Keratinocyte (primary cell): ENCODE results near the gene NAT9. TPM values are rescaled to one million over a fixed set of nuclear protein-coding genes. Genes with fewer than 3 reads are reported as not detected.
A peak's percentile ranks its signal among the peaks of the same experiment; 100 is the strongest.

Experiments used
- DNase-seq: peaks from one replicate; pipeline ENCODE4 v3.0.0-alpha.2; 2011; ENCODE audit warnings: low read depth, missing footprints, low spot score
- FAIRE-seq: peaks from 2 replicates; lab custom pipeline; 2011; peaks lifted over from hg19 to GRCh38; lab: Jason Lieb, UNC
- H2AFZ ChIP-seq: 2 replicates; pipeline ENCODE4 v1.6.0; 2012; ENCODE audit warnings: low read length, control low read depth, inconsistent platforms; ENCODE audit not compliant: control insufficient read depth
- H3K27ac ChIP-seq: 2 replicates; pipeline ENCODE4 v1.5.1; 2011; ENCODE audit warnings: low read length; ENCODE audit not compliant: control insufficient read depth, insufficient read depth
- H3K27me3 ChIP-seq: 3 replicates; pipeline ENCODE4 v1.6.0; 2011; ENCODE audit warnings: low read length; ENCODE audit not compliant: control insufficient read depth, insufficient read depth; ENCODE audit errors: extremely low read depth
- H3K36me3 ChIP-seq, 2 experiments: 2 replicates in 1 of 2; 3 replicates in 1 of 2; pipeline ENCODE4 v1.5.1; 2011; ENCODE audit warnings: low read length in 2 of 2, mild to moderate bottlenecking in 1 of 2; ENCODE audit not compliant: control insufficient read depth in 2 of 2, insufficient read depth in 2 of 2; ENCODE audit errors: extremely low read depth in 1 of 2
- H3K4me1 ChIP-seq: 3 replicates; pipeline ENCODE4 v1.5.1; 2011; ENCODE audit warnings: low read length; ENCODE audit not compliant: control insufficient read depth, insufficient read depth; ENCODE audit errors: extremely low read depth
- H3K4me2 ChIP-seq: 3 replicates; pipeline ENCODE4 v1.6.0; 2011; ENCODE audit warnings: low read depth, low read length; ENCODE audit not compliant: control insufficient read depth, insufficient read depth; ENCODE audit errors: extremely low read depth
- H3K4me3 ChIP-seq, 3 experiments: fragments of 200-600 bp in 1 of 3; sonication (generic) in 1 of 3; 2 replicates in 2 of 3; 3 replicates in 1 of 3; pipeline ENCODE4 v1.5.1; 2011 to 2016; ENCODE audit warnings: low read length in 3 of 3, mild to moderate bottlenecking in 3 of 3, control low read depth in 2 of 3, inconsistent platforms in 1 of 3, low read depth in 1 of 3, mixed read lengths in 1 of 3, mixed run types in 1 of 3, moderate library complexity in 1 of 3; ENCODE audit not compliant: control insufficient read depth in 2 of 3, insufficient read depth in 2 of 3; ENCODE audit errors: extremely low read depth in 1 of 3
- H3K79me2 ChIP-seq: 2 replicates; pipeline ENCODE4 v1.6.0; 2012; ENCODE audit warnings: low read length; ENCODE audit not compliant: control insufficient read depth, insufficient read depth
- H3K9ac ChIP-seq: 3 replicates; pipeline ENCODE4 v1.6.0; 2011; ENCODE audit warnings: low read length; ENCODE audit not compliant: control insufficient read depth, insufficient read depth; ENCODE audit errors: extremely low read depth
- H3K9me1 ChIP-seq: 3 replicates; pipeline ENCODE4 v1.6.0; 2011; ENCODE audit warnings: low read length; ENCODE audit not compliant: control insufficient read depth, insufficient read depth; ENCODE audit errors: extremely low read depth
- H3K9me3 ChIP-seq: 2 replicates; pipeline ENCODE4 v1.5.1; 2012; ENCODE audit warnings: low read depth, low read length; ENCODE audit not compliant: control insufficient read depth
- H4K20me1 ChIP-seq: 3 replicates; pipeline ENCODE4 v1.6.0; 2011; ENCODE audit warnings: low read length; ENCODE audit not compliant: control insufficient read depth, insufficient read depth; ENCODE audit errors: extremely low read depth
- EZH2 ChIP-seq: IDR thresholded peaks from one replicate; pipeline ENCODE4 v1.6.1; 2012; ENCODE audit warnings: inconsistent platforms, mild to moderate bottlenecking, low read length, moderate library complexity
- dilution Hi-C: fragments of 300-500 bp; cut with MboI; formaldehyde crosslinking; loops from one replicate; pipeline ENCODE4 v1.7.0; 2020; ENCODE audit warnings: low sequenced_read_pairs; ENCODE audit not compliant: extremely low pct_ligation_motif_present
- polyA plus RNA-seq, 5 experiments: library from polyadenylated mRNA; depleted of rRNA in 3 of 5; stranded (reverse) in 3 of 5; stranded (forward) in 1 of 5; unstranded in 1 of 5; fragments of >200 nt; gene quantifications; 1 replicate in 1 of 5; 2 replicates in 3 of 5; 3 replicates in 1 of 5; pipeline versions ENCODE4 v1.2.1 to v1.2.3, GENCODE V29; 2011 to 2012; ENCODE audit warnings: missing spikeins in 2 of 5, low read depth in 1 of 5, low replicate concordance in 1 of 5
- TF ChIP-seq, protein P1 (sequence below), 3 experiments: IDR thresholded peaks in 1 of 3; conservative IDR thresholded peaks in 1 of 3; optimal IDR thresholded peaks in 1 of 3; 2 replicates in 2 of 3; 3 replicates in 1 of 3; pipeline versions ENCODE3 to v1.5.1; 2011; ENCODE audit warnings: low read length in 3 of 3, mild to moderate bottlenecking in 3 of 3, moderate library complexity in 2 of 3, control low read depth in 1 of 3, inconsistent platforms in 1 of 3; ENCODE audit not compliant: insufficient read depth in 2 of 3; ENCODE audit errors: extremely low read depth in 1 of 3

NAT9 gene
- polyA plus RNA-seq, 1 donor (not counting 4 experiments of a cell fraction or from before 2014, with no cell fraction given) = 34.6 TPM

DNA sequence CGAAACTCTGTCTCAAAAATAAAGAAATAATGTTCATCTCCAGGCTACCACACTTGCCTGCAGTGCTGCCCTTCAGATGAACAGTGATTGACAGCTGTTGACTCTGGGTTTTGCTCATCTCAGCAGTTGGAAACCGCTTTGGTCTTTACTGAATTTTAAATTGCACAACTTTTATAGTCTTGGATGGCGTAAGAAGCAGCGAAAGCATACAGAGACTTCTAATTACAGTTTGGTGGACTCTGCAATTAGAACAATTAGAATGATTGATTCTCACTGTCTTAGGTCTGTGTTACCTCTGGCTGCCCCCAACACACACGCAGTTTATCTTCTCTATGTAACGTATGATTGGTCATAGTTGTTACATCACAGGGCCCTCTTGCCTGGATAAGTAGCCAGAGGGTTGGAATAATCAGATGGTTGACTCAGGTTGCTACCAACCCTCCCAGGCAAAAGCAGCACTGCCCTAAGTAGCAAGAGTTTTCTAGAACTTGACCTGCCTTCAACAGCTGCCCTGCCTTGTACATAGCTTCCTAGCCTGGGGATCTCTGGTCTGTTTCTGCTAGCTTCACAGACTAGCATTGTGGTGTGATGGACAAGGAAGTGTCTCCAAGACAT is 1.9 kb upstream of the NAT9 start:
- Histone ChIP-seq H3K9me1 (no peaks in the 10 kb centered on the region), H3K4me3 (no peak overlapping the region), H3K9me3 (no peaks in the 10 kb centered on the region), H3K36me3 (peaks cover 16 to 27% of the 10 kb centered on the region in 2 experiments), H4K20me1 (no peaks in the 10 kb centered on the region), H3K4me2 (no peak overlapping the region), H3K9ac (no peak overlapping the region), H3K4me1 (peaks cover 8% of the 10 kb centered on the region), H3K27me3 (no peaks in the 10 kb centered on the region), H3K79me2 (peaks cover 36% of the 10 kb centered on the region), H2AFZ (no peak overlapping the region), H3K27ac (no peak overlapping the region)
- FAIRE-seq = no peak
- TF ChIP-seq EZH2 = no peak
- dilution Hi-C loops = no loop called here
- DNase-seq = no peak

DNA sequence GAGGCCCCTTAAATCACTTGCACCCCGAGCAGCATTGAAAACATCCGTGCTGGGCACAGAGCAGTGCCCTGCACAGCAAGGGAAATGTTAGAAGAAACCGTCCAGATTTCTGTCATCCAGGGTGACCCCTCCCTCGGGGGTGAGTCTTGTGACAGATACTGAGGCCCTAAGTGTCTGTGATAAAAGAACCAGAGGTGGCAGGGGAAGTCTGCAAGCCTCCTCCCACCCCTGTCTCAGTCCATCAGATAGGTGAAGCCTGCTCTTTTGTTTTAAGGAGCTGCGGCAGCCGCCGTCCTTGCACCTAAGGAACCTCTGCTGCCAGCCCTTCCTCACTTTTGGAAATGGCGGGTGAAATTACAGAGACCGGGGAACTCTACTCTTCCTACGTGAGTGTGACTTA is 845 bp upstream of the NAT9 start:
- FAIRE-seq = no peak
- Histone ChIP-seq H3K4me3 (peak overlapping the region; percentile 87 to 96 (median 95)), H4K20me1 (no peaks in the 10 kb centered on the region), H3K27ac (peak overlapping the region; percentile 50), H3K9me3 (no peaks in the 10 kb centered on the region), H3K4me1 (peaks cover 8% of the 10 kb centered on the region), H3K36me3 (peaks cover 25 to 33% of the 10 kb centered on the region in 2 experiments), H3K4me2 (peak overlapping the region; percentile 95), H3K9ac (peak overlapping the region; percentile 81), H3K79me2 (peaks cover 36% of the 10 kb centered on the region), H3K27me3 (no peaks in the 10 kb centered on the region), H3K9me1 (no peaks in the 10 kb centered on the region), H2AFZ (no peak overlapping the region)
- dilution Hi-C loops = no loop called here
- no peak for TF ChIP-seq EZH2
- TF ChIP-seq, protein P1, sequence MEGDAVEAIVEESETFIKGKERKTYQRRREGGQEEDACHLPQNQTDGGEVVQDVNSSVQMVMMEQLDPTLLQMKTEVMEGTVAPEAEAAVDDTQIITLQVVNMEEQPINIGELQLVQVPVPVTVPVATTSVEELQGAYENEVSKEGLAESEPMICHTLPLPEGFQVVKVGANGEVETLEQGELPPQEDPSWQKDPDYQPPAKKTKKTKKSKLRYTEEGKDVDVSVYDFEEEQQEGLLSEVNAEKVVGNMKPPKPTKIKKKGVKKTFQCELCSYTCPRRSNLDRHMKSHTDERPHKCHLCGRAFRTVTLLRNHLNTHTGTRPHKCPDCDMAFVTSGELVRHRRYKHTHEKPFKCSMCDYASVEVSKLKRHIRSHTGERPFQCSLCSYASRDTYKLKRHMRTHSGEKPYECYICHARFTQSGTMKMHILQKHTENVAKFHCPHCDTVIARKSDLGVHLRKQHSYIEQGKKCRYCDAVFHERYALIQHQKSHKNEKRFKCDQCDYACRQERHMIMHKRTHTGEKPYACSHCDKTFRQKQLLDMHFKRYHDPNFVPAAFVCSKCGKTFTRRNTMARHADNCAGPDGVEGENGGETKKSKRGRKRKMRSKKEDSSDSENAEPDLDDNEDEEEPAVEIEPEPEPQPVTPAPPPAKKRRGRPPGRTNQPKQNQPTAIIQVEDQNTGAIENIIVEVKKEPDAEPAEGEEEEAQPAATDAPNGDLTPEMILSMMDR (optimal IDR thresholded peaks at IDR 0.05 in 1 of 3, IDR thresholded peaks at IDR 0.05 in 1 of 3, conservative IDR thresholded peaks at IDR 0.05 in 1 of 3; ENCODE audit: extremely low read depth in 1 of 3, insufficient read depth in 2 of 3, low read length in 3 of 3) = no peak
- DNase-seq = no peak
